GM19035 (cell line): Measurements from ENCODE around the gene CNBD2.
A peak's percentile ranks its signal among the peaks of the same experiment; 100 is the strongest.
"Not testable (repeated sequence)": the region's sequence is repeated elsewhere in the genome, so short reads cannot be mapped to it uniquely, and the experiment has no call there.

ENCODE experiments used
- ATAC-seq: cut with Tn5 transposase; IDR thresholded peaks from one replicate; pipeline ENCODE4 v1.9.1; 2021; ENCODE audit not compliant: unreplicated experiment

The CNBD2 gene

GRCh38 chr20:36018208-36018988 lies 50.0 kb downstream of the CNBD2 start:
- no peak for ATAC-seq

GRCh38 chr20:36026131-36026530 lies 57.7 kb downstream of the CNBD2 start:
- ATAC-seq: not testable (repeated sequence)

- ATAC-seq: no peak
Measured at GRCh38 chr20:36028106-36028808, 59.9 kb downstream of the CNBD2 start.

GRCh38 chr20:36030149-36030548 lies 61.8 kb downstream of the CNBD2 start:
- no peak for ATAC-seq

- no peak for ATAC-seq
Measured at GRCh38 chr20:36031806-36032205, 63.4 kb downstream of the CNBD2 start.

DNA sequence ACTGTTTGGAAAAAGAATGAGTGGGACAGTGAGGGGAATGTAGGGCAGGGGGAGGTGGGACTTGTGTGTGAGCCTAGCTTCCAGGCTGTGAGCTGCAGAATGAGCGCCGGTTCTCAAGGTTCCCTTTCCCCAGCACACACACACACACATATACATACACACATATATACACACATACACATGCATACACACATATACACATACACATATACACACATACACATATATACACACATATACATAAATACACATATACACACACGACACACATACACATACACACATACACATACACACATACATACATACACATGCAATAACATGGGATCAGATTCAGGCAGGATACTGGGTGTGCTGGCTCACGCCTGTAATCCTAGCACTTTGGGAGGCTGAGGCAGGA lies 66.5 kb downstream of the CNBD2 start:
- ATAC-seq: no peak

DNA sequence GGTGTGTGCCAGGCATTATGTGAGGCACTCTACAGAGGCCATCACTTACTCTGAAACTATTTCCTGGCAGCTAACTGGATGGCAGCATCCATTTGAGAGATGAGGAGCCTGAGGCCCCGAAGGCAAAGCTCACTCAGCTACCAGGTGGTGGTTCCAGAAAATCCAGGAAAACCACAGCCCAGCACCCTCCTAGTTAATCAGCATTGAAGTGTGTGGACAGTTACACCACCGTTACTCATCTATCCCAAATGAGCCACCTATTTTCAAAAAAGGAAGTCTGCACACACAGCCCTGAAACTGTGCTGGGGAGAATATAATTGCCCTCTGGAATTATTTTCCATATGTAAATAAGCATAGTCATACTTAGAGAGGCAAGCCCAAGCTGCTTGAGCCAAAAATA lies 67.4 kb downstream of the CNBD2 start:
- ATAC-seq: no peak

DNA sequence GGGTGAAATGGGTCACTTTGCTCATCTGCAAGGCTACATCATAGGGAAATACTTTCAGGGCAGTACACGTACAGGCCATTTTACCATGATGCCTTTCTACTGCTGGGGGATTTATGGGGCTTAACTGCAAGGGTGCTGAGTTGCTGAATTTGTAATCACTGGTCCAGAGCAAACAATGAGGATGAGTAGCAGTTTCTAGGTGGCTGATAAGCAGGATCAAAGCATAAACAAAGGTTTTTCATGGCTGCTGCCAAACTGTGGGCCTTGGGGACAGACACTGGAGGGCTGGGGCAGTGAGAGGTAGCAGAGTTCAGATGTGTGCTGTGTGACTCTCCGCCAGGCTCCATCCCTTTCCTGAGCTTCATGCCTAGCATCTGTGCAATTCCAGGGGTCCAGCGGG lies 68.3 kb downstream of the CNBD2 start:
- ATAC-seq: no peak

- no peak for ATAC-seq
Measured at GRCh38 chr20:36040571-36040970, 72.2 kb downstream of the CNBD2 start.

DNA sequence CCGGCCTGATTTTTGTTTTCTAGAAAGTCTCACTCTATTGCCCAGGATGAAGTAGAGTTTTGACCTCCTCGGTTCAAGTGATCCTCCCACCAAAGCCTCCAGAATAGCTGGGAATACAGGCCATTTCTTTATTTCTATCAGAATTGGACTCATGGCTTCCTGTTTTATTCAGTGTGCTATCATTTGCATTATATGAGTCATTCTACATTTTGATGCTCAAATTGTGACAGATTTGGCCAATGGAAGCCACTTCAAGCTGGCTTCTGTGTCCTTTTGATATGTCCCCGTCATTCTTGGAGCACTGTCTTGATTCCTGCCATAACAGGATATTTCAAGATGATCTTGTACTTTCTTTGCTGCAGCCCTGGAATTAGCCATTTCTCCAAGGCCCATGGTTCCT lies 75.1 kb downstream of the CNBD2 start:
- no peak for ATAC-seq

GRCh38 chr20:36043892-36044515 lies 75.6 kb downstream of the CNBD2 start:
- no peak for ATAC-seq

- ATAC-seq: no peak
Measured at GRCh38 chr20:36045373-36045714, 77.0 kb downstream of the CNBD2 start.

GRCh38 chr20:36046073-36046798 lies 77.8 kb downstream of the CNBD2 start:
- ATAC-seq: not testable (repeated sequence)

DNA sequence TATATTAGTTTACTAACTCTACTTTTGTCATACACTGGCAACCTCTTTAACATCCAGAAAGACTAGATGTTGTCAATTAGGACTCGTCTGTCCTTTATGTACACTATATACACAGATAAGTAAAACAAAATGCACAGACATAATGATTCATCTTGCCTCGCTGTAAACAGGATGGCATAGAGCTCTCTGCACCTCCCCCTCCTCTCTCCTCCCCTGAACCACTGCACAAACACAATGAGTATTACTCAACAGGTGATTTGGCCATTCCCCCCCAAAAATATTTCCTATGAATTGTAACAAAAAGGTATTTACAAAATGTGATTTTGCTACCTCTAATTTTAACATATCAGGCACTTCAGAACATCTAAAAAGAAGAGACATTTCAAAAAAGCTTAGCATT lies 81.0 kb downstream of the CNBD2 start:
- not testable (repeated sequence) for ATAC-seq

- peak; percentile 91 for ATAC-seq
Measured at GRCh38 chr20:36050436-36051317, 82.3 kb downstream of the CNBD2 start.

DNA sequence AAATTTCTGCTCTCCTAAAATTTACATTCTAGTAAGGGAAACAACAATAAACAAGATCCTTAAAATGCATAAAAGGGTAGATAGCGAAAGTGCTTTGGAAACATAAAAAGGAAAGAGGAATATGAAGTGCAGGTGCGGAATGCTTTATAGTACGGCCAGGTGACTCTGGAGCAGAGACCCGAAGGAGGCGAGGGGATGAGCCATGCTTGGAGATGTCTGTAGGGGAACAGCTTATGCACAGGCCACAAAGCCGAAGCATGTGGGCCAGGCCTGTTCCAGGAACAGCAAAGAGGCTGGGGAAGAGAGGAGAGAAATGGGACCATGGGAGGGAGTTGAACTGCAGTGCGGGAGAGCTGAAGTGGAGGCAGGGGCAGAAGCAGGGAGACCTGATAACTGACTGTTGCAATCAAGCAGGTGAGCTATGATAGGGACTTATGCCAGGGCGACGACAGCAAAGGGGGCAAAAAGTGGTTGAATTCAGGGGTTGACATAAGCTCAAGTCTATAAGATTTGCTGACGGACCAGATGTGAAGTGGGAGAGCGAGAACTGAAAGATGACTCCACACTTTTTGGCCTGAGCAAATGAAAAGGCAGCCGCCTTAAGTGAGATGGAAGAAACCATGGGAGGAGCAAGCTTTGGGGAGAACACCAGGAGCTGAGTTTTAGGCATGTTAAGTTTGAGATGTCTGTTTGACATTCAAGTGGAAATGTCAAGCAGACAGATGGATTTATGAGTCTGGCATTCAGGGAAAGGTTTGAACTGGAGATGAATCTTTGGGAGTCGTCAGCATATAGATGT lies 83.1 kb downstream of the CNBD2 start:
- ATAC-seq: no peak

- no peak for ATAC-seq
Measured at GRCh38 chr20:36052117-36052513, 83.7 kb downstream of the CNBD2 start.

DNA sequence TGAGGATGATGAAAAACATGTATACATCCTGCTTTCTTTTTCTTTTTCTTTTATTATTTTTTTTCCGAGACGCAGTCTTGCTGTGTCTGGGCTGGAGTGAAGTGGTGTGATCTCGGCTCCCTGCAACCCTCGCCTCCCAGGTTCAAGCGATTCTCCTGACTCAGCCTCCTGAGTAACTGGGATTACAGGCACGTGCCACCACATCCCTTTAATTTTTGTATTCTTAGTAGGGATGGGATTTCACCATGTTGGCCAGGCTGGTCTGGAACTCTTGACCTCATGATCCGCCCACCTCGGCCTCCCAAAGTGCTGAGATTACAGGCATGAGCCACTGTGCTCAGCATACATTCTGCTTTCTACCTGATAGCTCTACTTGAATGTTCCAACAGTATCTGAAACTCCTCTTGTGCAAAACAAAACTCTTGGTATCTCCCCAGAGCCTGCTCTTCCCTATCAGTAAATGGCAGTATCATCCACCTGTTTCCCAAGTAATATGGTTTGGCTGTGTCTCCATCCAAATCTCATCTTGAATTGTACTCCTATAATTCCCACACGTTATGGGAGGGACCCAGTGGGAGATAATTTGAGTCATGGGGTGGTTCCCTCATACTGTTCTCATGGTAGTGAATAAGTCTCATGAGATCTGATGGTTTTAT lies 85.6 kb downstream of the CNBD2 start:
- ATAC-seq: not testable (repeated sequence)

- ATAC-seq: no peak
Measured at GRCh38 chr20:36055145-36055544, 86.8 kb downstream of the CNBD2 start.
